Pancreas (tissue), 10 donors: ENCODE measurements around the gene CCN2. TPM values are rescaled to one million over a fixed set of nuclear protein-coding genes. Genes with fewer than 3 reads are reported as not detected.

Source experiments
- ATAC-seq, 4 donors: fragments of 200-7000 bp; cut with Tn5 transposase; one replicate each; pipeline versions ENCODE4 v1.8.0 to v1.9.1; 2020; ENCODE audit warnings: mild to moderate bottlenecking in 4 of 4, moderate library complexity in 4 of 4
- DNase-seq, 6 donors: peaks; one replicate each; pipeline ENCODE4 v3.0.0-alpha.2; 2020
- FAIRE-seq: peaks from 2 replicates; lab custom pipeline; 2012; peaks lifted over from hg19 to GRCh38; lab: Jason Lieb, UNC
- H3K27ac ChIP-seq, 4 donors: fragments of 200-600 bp; sonication (generic); 1 replicate in 3 of 4; 2 replicates in 1 of 4; pipeline versions ENCODE4 v1.5.0 to v1.8.0; 2020
- H3K27me3 ChIP-seq, 4 donors: fragments of 200-600 bp; one replicate each; pipeline ENCODE4 v1.8.0; 2021
- H3K36me3 ChIP-seq, 3 donors: fragments of 200-600 bp; sonication (generic) in 1 of 3; one replicate each; pipeline versions ENCODE4 v1.5.0 to v1.8.0; 2020 to 2021
- H3K4me1 ChIP-seq, 3 donors: fragments of 200-600 bp; one replicate each; pipeline ENCODE4 v1.8.0; 2021
- H3K4me3 ChIP-seq, 4 donors: fragments of 200-600 bp; sonication (generic) in 2 of 4; one replicate each; pipeline versions ENCODE4 v1.5.0 to v1.8.0; 2020 to 2021
- H3K9me3 ChIP-seq, 4 donors: fragments of 200-600 bp; one replicate each; pipeline ENCODE4 v1.8.0; 2021
- CTCF ChIP-seq, 4 donors: fragments of 200-600 bp; sonication (generic) in 3 of 4; IDR thresholded peaks; one replicate each; pipeline versions ENCODE4 v1.5.0 to v1.8.0; 2021; ENCODE audit warnings: antibody characterized with exemption in 4 of 4
- WGBS, 2 donors: extraction: QIAGEN DNeasy Blood & Tissue Kit; methylation state at CpG; one replicate each; pipeline ENCODE4 v1.1.7; 2013; 5-methylcytosine and 5-hydroxymethylcytosine counted together
- intact Hi-C, 3 donors: fragments of 100-400 bp; cut with DNase I; formaldehyde crosslinking; loops; one replicate each; pipeline versions ENCODE4 v1.11.1 to v1.14.2; 2022
- polyA plus RNA-seq, 2 donors: library from polyadenylated mRNA; stranded (reverse); fragments of 200-250 nt; gene quantifications; one replicate each; pipeline ENCODE4 v1.2.3, GENCODE V29; 2013
- total RNA-seq, 6 donors: library from RNA; stranded (reverse); fragmentation: NEBNext Ultra II Directional in 4 of 6; extraction: Animal tissue kit (Norgen Biotek cat#: 25700) in 4 of 6; gene quantifications; one replicate each; pipeline versions ENCODE4 v1.2.1 to v1.2.4, GENCODE V29; 2021 to 2023
- donor health status: healthy with polysubstance abuse.
- donor health status: DM: no; HTN: no; CAD: no; lungs with moderate emphysema.
- donor health status: DM: no; HTN: no; CAD: no.
- donor health status: control.
- donor health status: control.
- donor health status: Bipolar disorder and iron deficiency.
- donor health status: DM: yes; HTN: yes; CAD: no.
- donor health status: DM: no; HTN: no; CAD: no.
- donor health status: DM: no; HTN: no; CAD: no.
- donor health status: DM: yes; HTN: yes; CAD: no.

CCN2 gene
- total and polyA plus RNA-seq, 8 donors: 18.4 to 68.2 (median 28.5) TPM

- intact Hi-C loops: no loop called here
- FAIRE-seq (no peak), ATAC-seq (no peak), DNase-seq (no peak)
- Histone ChIP-seq H3K9me3 (no peaks in the 10 kb centered on the region), H3K4me3 (no peak overlapping the region), H3K36me3 (no peaks in the 10 kb centered on the region), H3K27ac (no peak overlapping the region), H3K4me1 (peaks cover 9 to 15% (median 14%) of the 10 kb centered on the region in 3 donors), H3K27me3 (no peaks in the 10 kb centered on the region)
- WGBS, 2 donors: 88 to 94% methylated on average over 1 of the region's 1 CpG
- TF ChIP-seq CTCF (IDR thresholded peaks at IDR 0.05): no peak
Measured at GRCh38 chr6:131898718-131899117, 52.5 kb downstream of the CCN2 start.

Other genes with a start within 250 kb of the CCN2 start
- gene OR2A4, start 250.0 kb downstream of the CCN2 start, total RNA-seq: not detected
- under 1 TPM in 1 of 2 donors, not detected in 1; 0.46 TPM for gene OR2A4, start 250.0 kb downstream of the CCN2 start, polyA plus RNA-seq
- gene CTAGE9, start 240.4 kb downstream of the CCN2 start, total RNA-seq: not detected
- gene CTAGE9, start 240.4 kb downstream of the CCN2 start, polyA plus RNA-seq: not detected
- gene ENPP1, start 143.4 kb downstream of the CCN2 start, total RNA-seq: 10 to 100 TPM; 16.5 to 46.6 (median 23.0) TPM
- gene ENPP1, start 143.4 kb downstream of the CCN2 start, polyA plus RNA-seq: 1 to 10 TPM; 4.8 to 5.6 TPM